ENCODE data around the gene AGXT2. TPM values are rescaled to one million over a fixed set of nuclear protein-coding genes. Genes with fewer than 3 reads are reported as not detected.

The AGXT2 gene
- total RNA-seq, 6 donors from 2014 or later: not detected

DNA sequence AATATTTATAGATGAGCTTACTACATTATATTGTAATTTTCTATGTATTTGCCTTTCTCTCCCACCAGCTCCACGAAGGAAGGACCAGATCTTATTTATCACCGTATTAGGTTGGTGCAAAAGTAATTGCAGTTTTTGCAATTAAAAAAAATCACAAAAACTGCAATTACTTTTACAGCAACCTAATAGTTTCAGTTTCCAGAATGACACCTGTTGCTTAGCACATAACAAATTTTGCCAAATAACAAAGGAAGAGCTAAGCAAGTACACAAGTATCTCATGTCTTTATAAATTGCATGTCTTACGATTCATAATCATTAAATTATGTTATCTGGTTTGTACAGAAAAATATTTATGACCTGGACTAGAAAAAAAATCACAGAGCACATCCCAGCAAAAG is 45.9 kb downstream of the AGXT2 start:
- no peaks in the 10 kb centered on the region for H3K36me3 ChIP-seq
- TF ChIP-seq, protein P1, sequence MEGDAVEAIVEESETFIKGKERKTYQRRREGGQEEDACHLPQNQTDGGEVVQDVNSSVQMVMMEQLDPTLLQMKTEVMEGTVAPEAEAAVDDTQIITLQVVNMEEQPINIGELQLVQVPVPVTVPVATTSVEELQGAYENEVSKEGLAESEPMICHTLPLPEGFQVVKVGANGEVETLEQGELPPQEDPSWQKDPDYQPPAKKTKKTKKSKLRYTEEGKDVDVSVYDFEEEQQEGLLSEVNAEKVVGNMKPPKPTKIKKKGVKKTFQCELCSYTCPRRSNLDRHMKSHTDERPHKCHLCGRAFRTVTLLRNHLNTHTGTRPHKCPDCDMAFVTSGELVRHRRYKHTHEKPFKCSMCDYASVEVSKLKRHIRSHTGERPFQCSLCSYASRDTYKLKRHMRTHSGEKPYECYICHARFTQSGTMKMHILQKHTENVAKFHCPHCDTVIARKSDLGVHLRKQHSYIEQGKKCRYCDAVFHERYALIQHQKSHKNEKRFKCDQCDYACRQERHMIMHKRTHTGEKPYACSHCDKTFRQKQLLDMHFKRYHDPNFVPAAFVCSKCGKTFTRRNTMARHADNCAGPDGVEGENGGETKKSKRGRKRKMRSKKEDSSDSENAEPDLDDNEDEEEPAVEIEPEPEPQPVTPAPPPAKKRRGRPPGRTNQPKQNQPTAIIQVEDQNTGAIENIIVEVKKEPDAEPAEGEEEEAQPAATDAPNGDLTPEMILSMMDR (IDR thresholded peaks at IDR 0.05): no peak
- no peak for TF ChIP-seq POLR2A (IDR thresholded peaks at IDR 0.05)
- no peak for TF ChIP-seq POLR2AphosphoS5 (IDR thresholded peaks at IDR 0.05)
- TF ChIP-seq EP300 (IDR thresholded peaks at IDR 0.05): no peak
- H3K9me3 ChIP-seq: no peaks in the 10 kb centered on the region
- peaks cover 0 to 5% (median 0%) of the 10 kb centered on the region in 4 donors for H3K4me1 ChIP-seq
- no peak for DNase-seq
- H3K27ac ChIP-seq: no peak overlapping the region
- no peak overlapping the region for H3K4me3 ChIP-seq
- 79 to 83% methylated on average over 3 of the region's 3 CpGs for WGBS, 2 donors
- no peaks in the 10 kb centered on the region for H3K27me3 ChIP-seq
- no peak for ATAC-seq (ENCODE audit: low FRiP score in 2 of 2)

DNA sequence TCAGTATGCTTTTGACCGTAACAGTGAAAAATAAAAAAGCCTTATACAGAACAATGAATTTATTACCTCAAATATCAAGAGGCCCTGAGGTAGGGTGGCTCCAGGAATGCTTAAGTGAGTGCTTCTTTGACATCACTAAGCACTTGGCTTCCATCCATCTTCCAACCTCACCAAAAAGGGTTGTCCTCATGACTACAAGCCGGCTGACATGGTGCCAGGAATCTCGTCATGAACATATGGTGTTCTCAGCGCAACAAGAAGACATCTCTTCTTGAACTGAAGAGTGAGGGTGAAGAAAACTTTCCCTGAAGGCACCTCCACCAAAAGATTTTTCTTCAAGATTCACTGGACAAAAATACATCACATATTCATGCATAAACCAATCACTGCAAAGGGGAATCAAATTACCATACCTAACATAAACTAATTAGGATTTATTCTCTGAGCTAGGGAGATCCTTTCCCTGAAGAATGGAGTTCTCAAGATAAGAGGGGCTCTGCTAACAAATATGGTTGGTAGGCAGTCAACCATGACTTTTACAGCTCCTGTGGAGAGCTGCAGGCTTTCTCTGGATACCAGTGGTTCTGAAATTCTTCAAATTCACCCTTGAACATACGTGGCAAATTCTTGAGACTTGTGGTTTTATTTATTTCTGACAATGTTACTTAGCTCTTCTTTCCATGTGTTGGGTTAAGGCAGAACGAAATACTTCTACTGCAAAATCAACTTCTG is 49.5 kb downstream of the AGXT2 start:
- H3K36me3 ChIP-seq: no peaks in the 10 kb centered on the region
- ATAC-seq (ENCODE audit: low FRiP score in 2 of 2): no peak

DNA sequence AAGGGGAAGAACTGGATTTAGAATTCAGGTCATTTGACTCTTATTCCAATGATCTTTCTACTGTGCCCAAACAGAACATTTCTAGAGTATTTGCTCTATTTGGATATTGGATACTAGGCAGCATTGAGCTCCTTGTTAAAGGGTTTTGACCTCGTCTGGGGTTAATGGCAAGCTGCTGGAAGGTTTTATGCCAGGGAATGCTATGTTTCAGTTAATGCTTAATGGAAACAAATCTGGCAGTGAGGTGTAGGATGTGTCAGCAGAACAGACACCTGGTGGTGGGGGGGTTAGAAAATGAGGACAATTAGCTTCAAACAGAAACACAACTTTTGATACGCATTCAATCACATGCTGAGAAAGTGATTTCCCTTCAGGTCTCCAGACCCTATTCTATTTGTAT is 51.5 kb downstream of the AGXT2 start:
- H3K4me1 ChIP-seq: no peaks in the 10 kb centered on the region
- H3K27ac ChIP-seq: no peak overlapping the region
- no peak for ATAC-seq (ENCODE audit: low FRiP score in 2 of 2)
- DNase-seq: no peak
- no peaks in the 10 kb centered on the region for H3K9me3 ChIP-seq
- 72 to 82% methylated on average over 2 of the region's 2 CpGs for WGBS, 2 donors
- TF ChIP-seq, protein P1 (IDR thresholded peaks at IDR 0.05): no peak
- TF ChIP-seq EP300 (IDR thresholded peaks at IDR 0.05) (no peak), POLR2A (IDR thresholded peaks at IDR 0.05) (no peak), POLR2AphosphoS5 (IDR thresholded peaks at IDR 0.05) (no peak)
- H3K27me3 ChIP-seq: no peaks in the 10 kb centered on the region
- no peak overlapping the region for H3K4me3 ChIP-seq
- H3K36me3 ChIP-seq: no peaks in the 10 kb centered on the region

More for the DNA sequence above, 49.5 kb downstream of the AGXT2 start:
- TF ChIP-seq POLR2A (IDR thresholded peaks at IDR 0.05) (no peak), EP300 (IDR thresholded peaks at IDR 0.05) (no peak), POLR2AphosphoS5 (IDR thresholded peaks at IDR 0.05) (no peak)
- TF ChIP-seq, protein P1 (IDR thresholded peaks at IDR 0.05): no peak
- Histone ChIP-seq H3K27ac (no peak overlapping the region), H3K9me3 (no peaks in the 10 kb centered on the region), H3K27me3 (no peaks in the 10 kb centered on the region), H3K4me3 (no peak overlapping the region), H3K4me1 (peaks cover 0 to 1% (median 0%) of the 10 kb centered on the region in 4 donors)
- DNase-seq: no peak
- WGBS, 2 donors: 60 to 69% methylated on average over 6 of the region's 6 CpGs

DNA sequence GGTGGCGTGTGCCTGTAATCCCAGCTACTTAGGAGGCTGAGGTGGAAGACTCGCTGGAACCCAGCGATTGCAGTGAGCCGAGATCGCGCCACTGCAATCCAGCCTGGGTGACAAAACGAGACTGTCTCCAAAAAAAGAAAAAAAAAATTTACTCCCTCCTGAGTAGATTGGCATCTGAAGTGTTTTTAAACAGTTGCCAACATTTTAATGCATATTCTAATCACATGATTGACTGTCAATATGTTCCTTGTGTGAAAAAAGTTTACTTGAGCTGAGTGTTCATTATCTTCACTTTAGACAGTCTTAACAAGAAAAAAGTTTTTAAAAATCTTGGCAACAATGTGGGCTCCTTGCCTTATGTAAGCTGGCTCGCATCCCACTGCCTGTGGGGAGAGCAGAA is 53.8 kb downstream of the AGXT2 start:
- no peaks in the 10 kb centered on the region for H3K27me3 ChIP-seq
- ATAC-seq (ENCODE audit: low FRiP score in 2 of 2) (no peak), DNase-seq (no peak)
- H3K4me3 ChIP-seq: no peak overlapping the region
- no peaks in the 10 kb centered on the region for H3K36me3 ChIP-seq
- WGBS, 2 donors: 78 to 86% methylated on average over 8 of the region's 8 CpGs
- no peak overlapping the region for H3K27ac ChIP-seq
- TF ChIP-seq POLR2AphosphoS5 (IDR thresholded peaks at IDR 0.05) (no peak), POLR2A (IDR thresholded peaks at IDR 0.05) (no peak), EP300 (IDR thresholded peaks at IDR 0.05) (no peak)
- TF ChIP-seq, protein P1 (IDR thresholded peaks at IDR 0.05): no peak
- no peaks in the 10 kb centered on the region for H3K9me3 ChIP-seq
- H3K4me1 ChIP-seq: no peaks in the 10 kb centered on the region
